ENCODE results near the gene PMEPA1. TPM values are rescaled to one million over a fixed set of nuclear protein-coding genes. Genes with fewer than 3 reads are reported as not detected.

PMEPA1 gene
- total RNA-seq, 1 experiment from 2014 or later = 1.9 TPM

DNA sequence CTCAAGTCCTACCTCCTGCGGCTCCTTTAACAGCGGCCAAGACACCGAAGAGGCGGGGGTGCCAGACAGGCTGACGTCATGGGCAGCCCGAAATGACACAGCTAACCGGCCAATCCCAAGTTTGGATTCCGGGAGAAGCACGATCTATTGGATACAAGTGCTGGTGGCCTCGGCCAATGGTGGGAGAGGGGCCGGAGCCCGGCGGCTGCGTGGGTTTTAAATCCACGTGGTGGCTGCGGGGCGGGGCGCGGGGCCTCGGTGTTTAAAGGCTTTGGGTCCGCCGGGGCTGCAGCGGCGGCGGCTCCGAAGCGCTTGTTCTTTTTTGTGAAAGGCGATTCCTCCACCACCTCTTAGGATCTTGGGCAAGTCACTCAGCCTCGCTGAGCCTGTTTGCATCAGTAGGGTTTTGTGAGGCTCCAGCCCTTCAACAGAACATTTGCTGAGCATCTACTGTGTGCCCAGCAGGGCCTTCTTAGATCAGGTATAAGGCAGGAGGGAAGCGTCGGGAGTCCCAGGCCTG lies 8.7 kb upstream of the PMEPA1 start:
- DNase-seq = peak; percentile 97
- H3K27me3 ChIP-seq (ENCODE audit: low read length) = no peaks in the 10 kb centered on the region
- H2AFZ ChIP-seq (ENCODE audit: low read length) = 0 out of 2 replicates have a peak overlapping the region, but pooled peaks have one; percentile 18
- H3K9me3 ChIP-seq (ENCODE audit: low read length) = no peaks in the 10 kb centered on the region
- H3K4me3 ChIP-seq (ENCODE audit: low read length) = peak overlapping the region; percentile 27; the same call in 1 of the 2 replicates
- peak overlapping the region; percentile 41 for H3K4me2 ChIP-seq (ENCODE audit: low read depth, low read length, poor library complexity, severe bottlenecking)
- peak overlapping the region; percentile 22; the same call in 1 of the 2 replicates for H3K9ac ChIP-seq (ENCODE audit: low read length)
- no peaks in the 10 kb centered on the region for H3K9me2 ChIP-seq (replicated peaks; ENCODE audit: insufficient read depth, low read length)
- no peaks in the 10 kb centered on the region for H4K20me1 ChIP-seq (ENCODE audit: insufficient read depth, low read depth, low read length)
- H3K79me2 ChIP-seq (ENCODE audit: low read length) = no peaks in the 10 kb centered on the region
- no peak overlapping the region for H3K27ac ChIP-seq (ENCODE audit: low read length)
- H3K4me1 ChIP-seq (ENCODE audit: low read length) = peaks cover 14% of the 10 kb centered on the region
- no peaks in the 10 kb centered on the region for H3K36me3 ChIP-seq (ENCODE audit: insufficient read depth, low read length)

DNA sequence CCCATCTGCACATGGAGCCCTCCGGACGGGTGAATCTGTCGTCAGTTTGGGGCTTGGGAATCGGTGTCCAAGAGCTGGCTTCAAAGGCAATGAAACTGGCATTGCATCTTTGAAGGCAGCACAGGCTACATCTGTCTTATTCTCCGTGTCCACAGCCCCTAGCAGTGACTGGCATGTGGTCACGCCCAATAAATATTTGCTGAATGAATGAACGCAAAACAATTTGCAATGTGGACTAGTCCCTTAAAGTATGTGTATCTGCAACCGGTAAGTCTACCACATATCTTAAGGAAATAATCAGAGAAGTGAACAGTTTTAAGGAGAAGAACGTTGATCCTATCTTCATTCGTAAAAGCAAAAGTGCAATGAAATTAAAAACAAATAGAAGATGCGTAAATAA lies 8.0 kb upstream of the PMEPA1 start:
- no peaks in the 10 kb centered on the region for H3K36me3 ChIP-seq (ENCODE audit: insufficient read depth, low read length)
- no peaks in the 10 kb centered on the region for H3K27me3 ChIP-seq (ENCODE audit: low read length)
- H3K79me2 ChIP-seq (ENCODE audit: low read length) = no peaks in the 10 kb centered on the region
- H4K20me1 ChIP-seq (ENCODE audit: insufficient read depth, low read depth, low read length) = no peaks in the 10 kb centered on the region
- H3K27ac ChIP-seq (ENCODE audit: low read length) = no peak overlapping the region
- H3K4me2 ChIP-seq (ENCODE audit: low read depth, low read length, poor library complexity, severe bottlenecking) = no peak overlapping the region
- no peaks in the 10 kb centered on the region for H3K9me3 ChIP-seq (ENCODE audit: low read length)
- H3K4me3 ChIP-seq (ENCODE audit: low read length) = no peak overlapping the region
- H2AFZ ChIP-seq (ENCODE audit: low read length) = no peak overlapping the region
- H3K9ac ChIP-seq (ENCODE audit: low read length) = no peak overlapping the region
- DNase-seq = no peak
- H3K4me1 ChIP-seq (ENCODE audit: low read length) = peaks cover 12% of the 10 kb centered on the region
- no peaks in the 10 kb centered on the region for H3K9me2 ChIP-seq (replicated peaks; ENCODE audit: insufficient read depth, low read length)

DNA sequence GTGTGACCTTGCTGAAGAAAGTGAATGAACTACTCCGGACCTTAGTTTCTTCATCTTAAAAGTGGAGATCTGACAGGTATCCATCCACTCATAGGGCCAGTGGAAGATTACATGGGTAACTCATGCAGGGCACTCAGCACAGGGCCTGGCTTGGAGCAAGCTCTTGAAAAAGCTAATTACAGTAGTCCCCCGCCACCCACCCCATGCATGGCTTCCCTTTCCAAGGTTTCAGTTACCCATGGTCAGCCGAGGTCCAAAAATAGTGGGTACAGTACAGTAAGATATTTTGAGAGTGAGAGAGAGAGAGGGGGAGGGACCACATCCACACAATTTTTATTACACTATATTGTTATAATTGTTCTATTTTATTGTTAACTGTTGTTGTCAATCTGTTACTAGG lies 7.1 kb upstream of the PMEPA1 start:
- Histone ChIP-seq H3K9ac (ENCODE audit: low read length) (no peak overlapping the region), H3K9me3 (ENCODE audit: low read length) (no peaks in the 10 kb centered on the region), H3K4me3 (ENCODE audit: low read length) (no peak overlapping the region), H3K79me2 (ENCODE audit: low read length) (no peaks in the 10 kb centered on the region), H3K4me1 (ENCODE audit: low read length) (peaks cover 12% of the 10 kb centered on the region), H3K4me2 (ENCODE audit: low read depth, low read length, poor library complexity, severe bottlenecking) (no peak overlapping the region), H2AFZ (ENCODE audit: low read length) (no peak overlapping the region), H3K9me2 (replicated peaks; ENCODE audit: insufficient read depth, low read length) (no peaks in the 10 kb centered on the region), H3K27me3 (ENCODE audit: low read length) (no peaks in the 10 kb centered on the region), H4K20me1 (ENCODE audit: insufficient read depth, low read depth, low read length) (no peaks in the 10 kb centered on the region; the same call in 1 of the 2 replicates), H3K27ac (ENCODE audit: low read length) (no peak overlapping the region), H3K36me3 (ENCODE audit: insufficient read depth, low read length) (no peaks in the 10 kb centered on the region)
- no peak for DNase-seq

- no peaks in the 10 kb centered on the region for H3K9me3 ChIP-seq (ENCODE audit: low read length)
- no peaks in the 10 kb centered on the region; the same call in 1 of the 2 replicates for H4K20me1 ChIP-seq (ENCODE audit: insufficient read depth, low read depth, low read length)
- no peak overlapping the region for H3K9ac ChIP-seq (ENCODE audit: low read length)
- H3K4me3 ChIP-seq (ENCODE audit: low read length) = no peak overlapping the region
- peaks cover 12% of the 10 kb centered on the region for H3K4me1 ChIP-seq (ENCODE audit: low read length)
- H3K79me2 ChIP-seq (ENCODE audit: low read length) = no peaks in the 10 kb centered on the region
- H3K36me3 ChIP-seq (ENCODE audit: insufficient read depth, low read length) = no peaks in the 10 kb centered on the region
- no peak overlapping the region for H2AFZ ChIP-seq (ENCODE audit: low read length)
- no peaks in the 10 kb centered on the region for H3K9me2 ChIP-seq (replicated peaks; ENCODE audit: insufficient read depth, low read length)
- H3K27me3 ChIP-seq (ENCODE audit: low read length) = no peaks in the 10 kb centered on the region
- no peak for DNase-seq
- no peak overlapping the region for H3K27ac ChIP-seq (ENCODE audit: low read length)
- H3K4me2 ChIP-seq (ENCODE audit: low read depth, low read length, poor library complexity, severe bottlenecking) = no peak overlapping the region
Observed at GRCh38 chr20:57716202-57716601, 6.4 kb upstream of the PMEPA1 start.

- no peaks in the 10 kb centered on the region for H3K9me2 ChIP-seq (replicated peaks; ENCODE audit: insufficient read depth, low read length)
- H3K4me3 ChIP-seq (ENCODE audit: low read length) = no peak overlapping the region
- peaks cover 17% of the 10 kb centered on the region for H3K4me1 ChIP-seq (ENCODE audit: low read length)
- no peaks in the 10 kb centered on the region for H3K36me3 ChIP-seq (ENCODE audit: insufficient read depth, low read length)
- no peaks in the 10 kb centered on the region for H3K27me3 ChIP-seq (ENCODE audit: low read length)
- H3K9me3 ChIP-seq (ENCODE audit: low read length) = no peaks in the 10 kb centered on the region
- H3K79me2 ChIP-seq (ENCODE audit: low read length) = no peaks in the 10 kb centered on the region
- no peak overlapping the region for H3K9ac ChIP-seq (ENCODE audit: low read length)
- no peak overlapping the region for H3K4me2 ChIP-seq (ENCODE audit: low read depth, low read length, poor library complexity, severe bottlenecking)
- H2AFZ ChIP-seq (ENCODE audit: low read length) = no peak overlapping the region
- peaks cover 4% of the 10 kb centered on the region; the same call in 1 of the 2 replicates for H4K20me1 ChIP-seq (ENCODE audit: insufficient read depth, low read depth, low read length)
- no peak overlapping the region for H3K27ac ChIP-seq (ENCODE audit: low read length)
- DNase-seq = no peak
Observed at GRCh38 chr20:57715268-57715904, 5.6 kb upstream of the PMEPA1 start.

DNA sequence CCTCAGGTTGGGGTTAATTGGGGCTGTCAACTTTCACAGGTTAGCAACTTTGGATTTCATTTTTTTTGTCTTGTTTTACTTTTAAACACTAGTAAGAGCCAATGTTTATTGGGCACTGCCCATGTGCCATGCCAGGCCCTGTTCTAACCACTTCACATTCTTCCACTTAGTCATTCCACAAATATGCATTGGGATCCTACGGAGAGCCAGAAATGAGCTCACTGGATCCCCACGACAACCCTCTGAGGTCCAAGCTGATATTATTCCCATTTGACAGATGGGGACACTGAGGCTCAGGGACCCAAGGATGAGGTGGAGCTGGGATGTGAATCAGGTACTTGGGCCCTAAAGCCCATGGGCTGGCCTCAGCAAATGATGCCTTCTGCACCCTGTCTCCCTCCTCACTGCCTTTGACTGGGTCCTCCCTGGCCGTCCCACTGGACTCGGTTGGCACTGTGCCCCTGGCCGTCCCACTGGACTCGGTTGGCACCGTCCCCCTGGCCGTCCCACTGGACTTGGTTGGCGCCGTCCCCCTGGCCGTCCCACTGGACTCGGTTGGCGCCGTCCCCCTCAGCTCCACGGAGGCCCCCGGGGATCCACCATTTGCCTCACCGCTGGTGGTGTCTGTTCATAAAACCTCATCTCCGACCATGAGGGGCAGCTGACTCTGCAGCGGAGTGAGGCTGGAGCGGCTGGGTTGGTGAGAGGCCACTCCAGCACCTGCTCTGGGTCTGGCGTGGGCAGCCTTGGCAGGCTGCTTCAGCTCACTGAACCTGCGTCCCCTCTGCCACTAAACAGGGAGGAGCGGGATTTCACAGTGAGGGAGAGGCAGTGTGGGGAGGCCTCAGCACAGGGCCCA lies 4.8 kb upstream of the PMEPA1 start:
- Histone ChIP-seq H3K36me3 (ENCODE audit: insufficient read depth, low read length) (no peaks in the 10 kb centered on the region), H3K9me3 (ENCODE audit: low read length) (no peaks in the 10 kb centered on the region), H3K27ac (ENCODE audit: low read length) (no peak overlapping the region), H4K20me1 (ENCODE audit: insufficient read depth, low read depth, low read length) (peaks cover 7% of the 10 kb centered on the region; the same call in 1 of the 2 replicates), H3K79me2 (ENCODE audit: low read length) (no peaks in the 10 kb centered on the region), H3K4me3 (ENCODE audit: low read length) (no peak overlapping the region), H3K4me1 (ENCODE audit: low read length) (peaks cover 22% of the 10 kb centered on the region), H2AFZ (ENCODE audit: low read length) (no peak overlapping the region), H3K27me3 (ENCODE audit: low read length) (no peaks in the 10 kb centered on the region), H3K4me2 (ENCODE audit: low read depth, low read length, poor library complexity, severe bottlenecking) (no peak overlapping the region), H3K9ac (ENCODE audit: low read length) (no peak overlapping the region), H3K9me2 (replicated peaks; ENCODE audit: insufficient read depth, low read length) (no peaks in the 10 kb centered on the region)
- DNase-seq = no peak

DNA sequence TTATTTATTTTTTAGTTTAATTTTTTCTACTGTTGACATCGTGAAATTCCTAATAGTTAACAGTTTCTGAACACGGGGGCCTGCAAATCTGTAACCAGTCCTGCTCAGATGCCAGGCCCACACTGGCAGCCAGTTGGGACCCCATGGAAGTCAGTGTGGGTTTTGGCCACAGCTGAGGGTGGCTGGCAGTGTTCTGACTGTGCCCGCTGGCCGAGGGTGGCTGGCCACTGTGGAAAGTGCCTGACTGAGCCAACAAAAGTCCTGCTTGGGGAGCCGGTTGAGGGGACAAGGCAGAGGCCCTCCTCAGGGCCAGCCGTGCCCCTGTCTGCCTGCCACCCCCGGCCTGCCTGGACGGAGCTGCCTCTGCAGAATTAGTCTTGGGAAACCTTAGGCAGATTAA lies 4.1 kb upstream of the PMEPA1 start:
- Histone ChIP-seq H3K4me1 (ENCODE audit: low read length) (peaks cover 20% of the 10 kb centered on the region), H3K27me3 (ENCODE audit: low read length) (no peaks in the 10 kb centered on the region), H3K9me2 (replicated peaks; ENCODE audit: insufficient read depth, low read length) (no peaks in the 10 kb centered on the region), H3K36me3 (ENCODE audit: insufficient read depth, low read length) (no peaks in the 10 kb centered on the region), H4K20me1 (ENCODE audit: insufficient read depth, low read depth, low read length) (peaks cover 7% of the 10 kb centered on the region; the same call in 1 of the 2 replicates), H3K4me2 (ENCODE audit: low read depth, low read length, poor library complexity, severe bottlenecking) (no peak overlapping the region), H3K9ac (ENCODE audit: low read length) (no peak overlapping the region), H3K79me2 (ENCODE audit: low read length) (no peaks in the 10 kb centered on the region), H3K4me3 (ENCODE audit: low read length) (no peak overlapping the region), H3K27ac (ENCODE audit: low read length) (no peak overlapping the region), H2AFZ (ENCODE audit: low read length) (no peak overlapping the region), H3K9me3 (ENCODE audit: low read length) (no peaks in the 10 kb centered on the region)
- DNase-seq = no peak

DNA sequence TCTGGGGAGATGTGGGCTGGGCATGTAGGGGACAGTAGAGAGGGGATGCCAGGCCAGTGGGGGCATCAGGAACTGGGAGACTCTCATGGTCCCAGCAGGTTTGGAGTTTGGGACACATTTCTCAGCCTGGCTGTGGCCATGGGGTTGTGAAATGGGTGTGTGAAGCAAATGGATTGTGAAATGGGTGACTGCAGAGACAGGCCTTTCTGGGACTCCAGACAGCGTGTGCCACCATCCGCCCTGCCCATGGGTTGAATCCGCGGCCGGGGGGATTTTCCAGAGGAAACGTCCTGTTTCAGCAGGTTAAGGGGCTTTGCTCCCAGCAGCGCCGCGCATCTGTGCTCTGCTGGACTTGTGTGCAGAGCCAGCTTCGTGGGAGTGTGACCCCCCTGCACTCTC lies 3.7 kb upstream of the PMEPA1 start:
- Histone ChIP-seq H3K36me3 (ENCODE audit: insufficient read depth, low read length) (no peaks in the 10 kb centered on the region), H4K20me1 (ENCODE audit: insufficient read depth, low read depth, low read length) (peaks cover 11% of the 10 kb centered on the region; the same call in 1 of the 2 replicates), H2AFZ (ENCODE audit: low read length) (no peak overlapping the region), H3K4me3 (ENCODE audit: low read length) (no peak overlapping the region), H3K9me3 (ENCODE audit: low read length) (no peaks in the 10 kb centered on the region), H3K27ac (ENCODE audit: low read length) (no peak overlapping the region), H3K79me2 (ENCODE audit: low read length) (no peaks in the 10 kb centered on the region), H3K4me2 (ENCODE audit: low read depth, low read length, poor library complexity, severe bottlenecking) (no peak overlapping the region), H3K4me1 (ENCODE audit: low read length) (peaks cover 20% of the 10 kb centered on the region), H3K9me2 (replicated peaks; ENCODE audit: insufficient read depth, low read length) (no peaks in the 10 kb centered on the region), H3K27me3 (ENCODE audit: low read length) (no peaks in the 10 kb centered on the region), H3K9ac (ENCODE audit: low read length) (no peak overlapping the region)
- no peak for DNase-seq
